HG02840 (cell line): ENCODE measurements around the gene CLRN3.

Experiments
- ATAC-seq: cut with Tn5 transposase; IDR thresholded peaks from one replicate; pipeline ENCODE4 v1.9.1; 2021; ENCODE audit warnings: mild to moderate bottlenecking, moderate library complexity, moderate number of reproducible peaks; ENCODE audit not compliant: unreplicated experiment, low FRiP score

Gene CLRN3

DNA sequence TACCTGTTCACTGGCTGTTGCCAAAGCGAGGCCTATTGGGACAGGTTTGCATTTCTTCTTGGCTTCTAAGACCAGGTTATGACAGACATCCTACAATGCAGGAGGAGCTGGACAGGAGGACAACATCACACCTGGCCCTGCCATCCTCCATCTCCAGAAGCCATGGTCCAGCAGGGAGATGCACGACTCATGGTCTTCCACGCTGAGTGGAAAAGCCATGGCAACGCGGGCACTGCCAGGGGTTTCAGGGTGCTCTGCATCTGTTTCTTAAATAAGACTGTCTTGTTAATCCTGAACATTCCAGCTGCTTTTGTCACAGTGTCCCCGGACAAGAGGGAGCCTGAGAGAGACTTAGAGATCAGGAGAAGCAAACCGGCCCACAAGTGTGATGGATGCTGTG is 40.3 kb downstream of the CLRN3 start:
- no peak for ATAC-seq

DNA sequence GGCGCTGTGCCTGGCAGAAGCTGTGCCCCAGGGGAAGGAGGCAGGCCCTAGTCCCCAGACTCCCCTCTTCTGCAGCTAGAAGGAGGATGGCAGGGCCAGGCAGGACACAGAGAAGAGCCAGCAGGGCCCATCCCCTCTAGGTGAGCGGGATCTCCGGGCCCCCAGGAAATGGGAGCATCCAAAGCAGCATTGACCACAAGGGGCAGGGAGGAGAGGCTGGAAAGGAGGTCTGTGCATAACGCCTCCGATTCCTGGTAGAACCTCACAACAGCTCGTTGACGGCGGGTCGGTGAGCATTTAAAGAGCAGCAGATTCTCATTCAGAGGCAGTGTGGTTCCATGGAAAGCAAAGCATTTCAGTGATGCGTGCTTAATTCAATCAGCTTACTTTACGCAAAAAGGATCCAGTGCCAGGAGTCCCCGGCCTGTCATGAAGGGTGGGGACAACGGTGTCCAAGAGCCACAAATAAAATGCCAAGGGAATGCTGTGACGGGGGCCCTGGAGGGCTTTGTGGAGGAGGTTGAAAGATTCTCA is 41.0 kb downstream of the CLRN3 start:
- ATAC-seq, result no peak

DNA sequence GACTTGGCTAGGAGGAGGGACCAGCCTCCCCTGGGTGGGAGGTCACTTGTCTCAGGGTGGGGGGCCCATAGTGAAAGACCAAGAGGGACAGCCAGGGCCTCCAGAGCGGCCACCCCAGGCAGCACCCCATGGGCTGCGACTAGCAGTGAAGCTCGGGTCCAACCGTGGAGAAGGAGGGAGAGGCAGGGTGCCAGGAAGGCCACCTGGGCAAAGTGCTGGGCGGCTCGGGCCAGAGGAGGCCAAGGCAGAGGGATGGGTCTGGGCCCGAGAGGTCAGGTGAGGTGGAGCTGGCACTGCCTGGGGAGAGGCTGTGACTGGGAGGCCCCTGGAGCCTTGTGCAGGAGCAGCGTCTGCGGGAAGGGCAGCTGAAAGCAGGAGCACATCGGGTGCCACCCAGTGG is 41.8 kb downstream of the CLRN3 start:
- no peak for ATAC-seq

DNA sequence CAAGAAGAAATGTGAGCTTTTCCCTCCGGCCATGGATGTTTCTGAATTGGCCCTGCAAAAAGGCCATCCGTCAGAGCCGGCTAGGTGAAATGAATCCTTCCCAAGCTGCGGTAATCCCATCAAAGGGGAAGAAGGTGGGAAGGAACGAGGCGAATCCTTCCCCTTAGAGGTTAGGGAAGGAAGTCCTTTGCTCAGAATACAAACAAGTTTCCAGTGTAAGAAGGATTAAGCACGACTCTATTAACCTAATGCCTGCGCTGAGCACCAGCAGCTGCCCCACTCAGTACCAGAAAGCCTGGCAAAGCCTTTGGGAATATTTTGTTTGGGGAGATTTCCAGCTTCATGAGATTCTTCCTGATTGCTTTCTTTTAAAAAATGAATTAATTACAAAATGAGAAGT is 42.8 kb downstream of the CLRN3 start:
- no peak for ATAC-seq

GRCh38 chr10:127849224-127849623 is 43.5 kb downstream of the CLRN3 start:
- no peak for ATAC-seq

DNA sequence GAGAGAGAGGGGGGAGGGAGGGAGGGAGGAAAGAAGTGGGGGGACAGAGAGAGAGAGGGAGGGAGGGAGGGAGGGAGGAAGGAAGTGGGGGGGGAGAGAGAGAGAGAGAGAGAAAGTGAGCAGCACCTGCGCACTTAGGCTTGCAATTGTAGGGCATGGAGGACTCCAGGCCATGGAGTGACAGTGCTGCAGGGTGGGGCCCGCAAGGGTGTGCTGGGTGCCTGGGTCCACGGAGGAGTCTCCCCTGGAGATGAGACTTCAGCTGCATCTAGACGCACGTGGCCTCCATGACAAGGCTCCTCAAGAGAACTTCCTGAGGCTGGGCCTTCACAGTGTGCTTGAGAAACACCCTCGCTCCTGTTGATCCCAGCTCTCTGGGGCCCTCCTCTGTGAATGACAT is 44.5 kb downstream of the CLRN3 start:
- ATAC-seq, result no peak

GRCh38 chr10:127845756-127846155 is 47.0 kb downstream of the CLRN3 start:
- no peak for ATAC-seq

DNA sequence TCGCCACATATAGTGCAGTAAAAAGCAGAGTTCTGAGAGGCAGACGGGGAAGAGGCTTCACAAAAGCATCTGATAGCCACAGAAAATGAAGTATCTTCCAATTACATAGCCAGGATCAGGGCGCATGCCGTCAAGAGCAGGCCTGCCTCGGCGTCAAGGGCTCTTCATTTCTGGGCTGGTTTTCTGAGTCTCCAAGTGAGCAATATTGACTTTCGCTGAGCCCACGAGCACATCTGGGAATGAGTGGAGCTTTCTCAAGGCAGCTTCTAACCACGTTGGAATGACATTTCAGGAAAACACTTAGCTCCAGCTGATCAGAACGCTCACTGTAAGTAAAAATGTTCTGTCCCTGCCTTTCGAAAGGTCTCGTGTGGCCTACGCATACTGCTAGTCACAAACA is 51.9 kb downstream of the CLRN3 start:
- ATAC-seq, result no peak

- ATAC-seq, result no peak
Observed at GRCh38 chr10:127836966-127837365, 55.8 kb downstream of the CLRN3 start.

GRCh38 chr10:127836176-127836575 is 56.6 kb downstream of the CLRN3 start:
- no peak for ATAC-seq

- ATAC-seq, result no peak
Observed at GRCh38 chr10:127834791-127835190, 58.0 kb downstream of the CLRN3 start.

- ATAC-seq, result no peak
Observed at GRCh38 chr10:127834221-127834620, 58.5 kb downstream of the CLRN3 start.

GRCh38 chr10:127833804-127834203 is 58.9 kb downstream of the CLRN3 start:
- ATAC-seq, result no peak

GRCh38 chr10:127832501-127832900 is 60.2 kb downstream of the CLRN3 start:
- no peak for ATAC-seq

DNA sequence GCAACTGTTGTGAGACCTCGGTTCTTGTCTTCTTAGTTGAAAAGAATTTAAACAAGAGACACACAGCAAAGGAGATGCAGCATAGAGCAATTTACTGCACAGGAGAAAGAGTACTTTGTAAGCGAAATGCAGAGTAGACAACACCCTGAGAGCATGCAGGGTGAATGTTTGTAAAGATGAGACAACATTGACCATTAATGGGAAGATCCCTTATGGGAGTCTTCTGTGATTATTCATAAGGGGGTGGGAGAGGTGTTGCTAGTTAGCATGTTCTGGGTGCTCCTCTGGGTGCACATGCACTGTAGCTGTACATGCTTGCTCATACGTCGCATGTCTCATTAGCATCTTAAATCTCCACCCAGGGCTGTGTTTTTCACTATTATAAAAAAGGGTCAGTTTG is 62.3 kb downstream of the CLRN3 start:
- no peak for ATAC-seq
